ENCODE results near the gene C2CD5.
"Not testable (repeated sequence)": the region's sequence is repeated elsewhere in the genome, so short reads cannot be mapped to it uniquely, and the experiment has no call there.

The C2CD5 gene

GRCh38 chr12:22526836-22527235, 17.5 kb downstream of the C2CD5 start:
- H3K4me1 ChIP-seq (ENCODE audit: insufficient read depth, low read length), result no peaks in the 10 kb centered on the region
- no peak overlapping the region for H3K9ac ChIP-seq (ENCODE audit: low read depth, low read length)
- no peaks in the 10 kb centered on the region for H3K9me3 ChIP-seq (ENCODE audit: control insufficient read depth, insufficient read depth, low read length)
- H3K36me3 ChIP-seq (ENCODE audit: insufficient read depth, low read length), result no peaks in the 10 kb centered on the region; the same call in 1 of the 2 replicates

GRCh38 chr12:22525426-22525825, 18.9 kb downstream of the C2CD5 start:
- Histone ChIP-seq H3K9me3 (ENCODE audit: control insufficient read depth, insufficient read depth, low read length) (no peaks in the 10 kb centered on the region), H3K9ac (ENCODE audit: low read depth, low read length) (no peak overlapping the region), H3K4me1 (ENCODE audit: insufficient read depth, low read length) (no peaks in the 10 kb centered on the region), H3K36me3 (ENCODE audit: insufficient read depth, low read length) (no peaks in the 10 kb centered on the region; the same call in 1 of the 2 replicates)

GRCh38 chr12:22518998-22519397, 25.3 kb downstream of the C2CD5 start:
- H3K9me3 ChIP-seq (ENCODE audit: control insufficient read depth, insufficient read depth, low read length), result no peaks in the 10 kb centered on the region
- H3K36me3 ChIP-seq (ENCODE audit: insufficient read depth, low read length), result no peaks in the 10 kb centered on the region
- no peak overlapping the region for H3K9ac ChIP-seq (ENCODE audit: low read depth, low read length)
- no peaks in the 10 kb centered on the region for H3K4me1 ChIP-seq (ENCODE audit: insufficient read depth, low read length)

- Histone ChIP-seq H3K4me1 (ENCODE audit: insufficient read depth, low read length) (no peaks in the 10 kb centered on the region), H3K36me3 (ENCODE audit: insufficient read depth, low read length) (no peaks in the 10 kb centered on the region), H3K9me3 (ENCODE audit: control insufficient read depth, insufficient read depth, low read length) (no peaks in the 10 kb centered on the region), H3K9ac (ENCODE audit: low read depth, low read length) (no peak overlapping the region)
These were observed 26.2 kb downstream of the C2CD5 start for GRCh38 chr12:22518060-22518719.

- Histone ChIP-seq H3K9me3 (ENCODE audit: control insufficient read depth, insufficient read depth, low read length) (no peaks in the 10 kb centered on the region), H3K9ac (ENCODE audit: low read depth, low read length) (no peak overlapping the region), H3K36me3 (ENCODE audit: insufficient read depth, low read length) (no peaks in the 10 kb centered on the region), H3K4me1 (ENCODE audit: insufficient read depth, low read length) (no peaks in the 10 kb centered on the region)
These were observed 29.5 kb downstream of the C2CD5 start for GRCh38 chr12:22514875-22515274.

GRCh38 chr12:22505826-22506225, 38.5 kb downstream of the C2CD5 start:
- Histone ChIP-seq H3K9ac (ENCODE audit: low read depth, low read length) (no peak overlapping the region), H3K36me3 (ENCODE audit: insufficient read depth, low read length) (no peaks in the 10 kb centered on the region), H3K9me3 (ENCODE audit: control insufficient read depth, insufficient read depth, low read length) (no peaks in the 10 kb centered on the region), H3K4me1 (ENCODE audit: insufficient read depth, low read length) (no peaks in the 10 kb centered on the region)

GRCh38 chr12:22500100-22500499, 44.2 kb downstream of the C2CD5 start:
- Histone ChIP-seq H3K9ac (ENCODE audit: low read depth, low read length) (no peak overlapping the region), H3K9me3 (ENCODE audit: control insufficient read depth, insufficient read depth, low read length) (no peaks in the 10 kb centered on the region), H3K4me1 (ENCODE audit: insufficient read depth, low read length) (peaks cover 5% of the 10 kb centered on the region), H3K36me3 (ENCODE audit: insufficient read depth, low read length) (no peaks in the 10 kb centered on the region)

- Histone ChIP-seq H3K9ac (ENCODE audit: low read depth, low read length) (no peak overlapping the region), H3K4me1 (ENCODE audit: insufficient read depth, low read length) (peaks cover 5% of the 10 kb centered on the region), H3K36me3 (ENCODE audit: insufficient read depth, low read length) (no peaks in the 10 kb centered on the region), H3K9me3 (ENCODE audit: control insufficient read depth, insufficient read depth, low read length) (no peaks in the 10 kb centered on the region)
These were observed 44.9 kb downstream of the C2CD5 start for GRCh38 chr12:22499445-22499844.

- Histone ChIP-seq H3K4me1 (ENCODE audit: insufficient read depth, low read length) (no peaks in the 10 kb centered on the region), H3K9me3 (ENCODE audit: control insufficient read depth, insufficient read depth, low read length) (no peaks in the 10 kb centered on the region), H3K36me3 (ENCODE audit: insufficient read depth, low read length) (0 out of 2 replicates have a peak, but pooled peaks cover 2% of the 10 kb centered on the region), H3K9ac (ENCODE audit: low read depth, low read length) (no peak overlapping the region)
These were observed 50.0 kb downstream of the C2CD5 start for GRCh38 chr12:22494319-22494718.

- Histone ChIP-seq H3K36me3 (ENCODE audit: insufficient read depth, low read length) (0 out of 2 replicates have a peak, but pooled peaks cover 2% of the 10 kb centered on the region), H3K9me3 (ENCODE audit: control insufficient read depth, insufficient read depth, low read length) (no peaks in the 10 kb centered on the region), H3K9ac (ENCODE audit: low read depth, low read length) (no peak overlapping the region), H3K4me1 (ENCODE audit: insufficient read depth, low read length) (no peaks in the 10 kb centered on the region)
These were observed 53.3 kb downstream of the C2CD5 start for GRCh38 chr12:22491034-22491433.

- H3K36me3 ChIP-seq (ENCODE audit: insufficient read depth, low read length), result 0 out of 2 replicates have a peak, but pooled peaks cover 2% of the 10 kb centered on the region
- no peaks in the 10 kb centered on the region for H3K9me3 ChIP-seq (ENCODE audit: control insufficient read depth, insufficient read depth, low read length)
- no peak overlapping the region for H3K9ac ChIP-seq (ENCODE audit: low read depth, low read length)
- H3K4me1 ChIP-seq (ENCODE audit: insufficient read depth, low read length), result no peaks in the 10 kb centered on the region
These were observed 55.9 kb downstream of the C2CD5 start for GRCh38 chr12:22488478-22488877.

GRCh38 chr12:22487683-22488082, 56.7 kb downstream of the C2CD5 start:
- not testable (repeated sequence) for H3K9me3 ChIP-seq (ENCODE audit: control insufficient read depth, insufficient read depth, low read length); H3K4me1 ChIP-seq (ENCODE audit: insufficient read depth, low read length); H3K9ac ChIP-seq (ENCODE audit: low read depth, low read length); H3K36me3 ChIP-seq (ENCODE audit: insufficient read depth, low read length)

- H3K36me3 ChIP-seq (ENCODE audit: insufficient read depth, low read length), result 0 out of 2 replicates have a peak, but pooled peaks cover 5% of the 10 kb centered on the region
These were observed 62.7 kb downstream of the C2CD5 start for GRCh38 chr12:22481547-22482104.

GRCh38 chr12:22480814-22481213, 63.5 kb downstream of the C2CD5 start:
- H3K36me3 ChIP-seq (ENCODE audit: insufficient read depth, low read length); H3K9ac ChIP-seq (ENCODE audit: low read depth, low read length); H3K4me1 ChIP-seq (ENCODE audit: insufficient read depth, low read length); H3K9me3 ChIP-seq (ENCODE audit: control insufficient read depth, insufficient read depth, low read length): not testable (repeated sequence)

More at GRCh38 chr12:22481547-22482104, 62.7 kb downstream of the C2CD5 start:
- Histone ChIP-seq H3K9ac (ENCODE audit: low read depth, low read length) (no peak overlapping the region), H3K4me1 (ENCODE audit: insufficient read depth, low read length) (no peaks in the 10 kb centered on the region), H3K9me3 (ENCODE audit: control insufficient read depth, insufficient read depth, low read length) (no peaks in the 10 kb centered on the region)

- Histone ChIP-seq H3K9ac (ENCODE audit: low read depth, low read length) (no peak overlapping the region), H3K4me1 (ENCODE audit: insufficient read depth, low read length) (no peaks in the 10 kb centered on the region), H3K9me3 (ENCODE audit: control insufficient read depth, insufficient read depth, low read length) (no peaks in the 10 kb centered on the region), H3K36me3 (ENCODE audit: insufficient read depth, low read length) (0 out of 2 replicates have a peak, but pooled peaks cover 5% of the 10 kb centered on the region)
These were observed 64.3 kb downstream of the C2CD5 start for GRCh38 chr12:22480016-22480415.

Data from ES-I3 (cell line).